GM12892 (cell line): ENCODE measurements around the gene ABI1.

ENCODE experiments used
- POLR2A ChIP-seq: IDR thresholded peaks from 2 replicates; pipeline ENCODE4 v1.6.1; 2011; ENCODE audit warnings: low read depth, low read length, control low read depth
- POLR2AphosphoS5 ChIP-seq: IDR thresholded peaks from 2 replicates; pipeline ENCODE4 v1.6.1; 2011; ENCODE audit warnings: low read depth, low read length, control low read depth

DNA sequence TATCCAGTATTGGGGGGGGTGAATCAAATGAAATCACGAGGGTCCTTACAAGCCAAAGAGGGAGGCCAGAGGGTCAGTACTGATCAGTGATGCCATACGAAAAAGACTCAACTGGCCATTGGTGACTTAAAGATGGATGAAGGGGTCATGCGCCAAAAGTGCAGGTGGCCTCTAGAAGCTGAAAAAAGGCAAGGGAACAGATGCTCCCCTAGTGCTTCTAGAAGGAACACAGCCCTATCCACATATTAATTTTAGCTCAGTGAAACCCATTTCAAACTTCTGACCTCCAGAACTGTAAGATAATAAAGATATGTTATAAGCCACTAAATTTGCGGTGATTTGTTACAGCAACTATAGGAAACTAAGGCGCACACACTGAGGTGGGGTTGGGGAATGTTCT lies 62.5 kb downstream of the ABI1 start:
- no peak for TF ChIP-seq POLR2AphosphoS5
- no peak for TF ChIP-seq POLR2A
